ENCODE measurements around the gene PIK3R3. TPM values are rescaled to one million over a fixed set of nuclear protein-coding genes. Genes with fewer than 3 reads are reported as not detected.

PIK3R3 gene
- total RNA-seq, 1 experiment from 2014 or later, result 17.4 TPM

- CTCF ChIA-PET, result no interaction called here
- peaks cover 4% of the 10 kb centered on the region for H3K36me3 Mint-ChIP-seq (ENCODE audit: insufficient read depth, unreplicated experiment)
- intact Hi-C loops (cut with micrococcal nuclease; ENCODE audit: unreplicated experiment), result no loop called here
- H3K27ac Mint-ChIP-seq (ENCODE audit: unreplicated experiment), result no peak overlapping the region
- no peak overlapping the region for H3K4me3 Mint-ChIP-seq (ENCODE audit: low read depth, unreplicated experiment)
- no peak for TF ChIP-seq CTCF (IDR thresholded peaks at IDR 0.05; ENCODE audit: unreplicated experiment)
- H3K9me3 Mint-ChIP-seq (ENCODE audit: low read depth, unreplicated experiment), result no peaks in the 10 kb centered on the region
- no peaks in the 10 kb centered on the region for H3K27me3 Mint-ChIP-seq (ENCODE audit: unreplicated experiment)
- DNase-seq, result peak; percentile 7
- H3K4me1 Mint-ChIP-seq (ENCODE audit: low read depth, unreplicated experiment), result peaks cover 23% of the 10 kb centered on the region
- BruUV-seq (replicated peaks), result no TSS peak
Observed at GRCh38 chr1:46065405-46065804, 67.0 kb downstream of the PIK3R3 start.

DNA sequence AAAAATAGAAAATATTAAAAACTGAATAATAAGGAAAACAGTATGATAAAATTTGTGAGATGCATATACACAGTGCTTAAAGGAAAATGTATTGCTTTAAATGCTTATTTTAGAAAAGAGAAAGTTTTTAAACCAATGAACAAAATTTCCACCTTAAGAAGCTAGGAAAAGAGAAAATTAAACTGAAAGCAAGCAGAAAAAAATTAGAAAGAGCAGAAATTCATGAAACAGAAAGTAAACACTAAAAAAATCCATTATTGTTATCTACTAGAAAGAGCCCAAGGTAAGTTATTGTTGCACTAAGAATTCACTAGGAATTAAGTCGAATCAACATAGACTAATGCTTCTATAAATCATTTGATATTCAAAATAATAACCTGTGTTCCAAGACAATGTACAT, 67.7 kb downstream of the PIK3R3 start:
- Mint-ChIP-seq H3K27ac (ENCODE audit: unreplicated experiment) (no peak overlapping the region), H3K36me3 (ENCODE audit: insufficient read depth, unreplicated experiment) (peaks cover 4% of the 10 kb centered on the region), H3K9me3 (ENCODE audit: low read depth, unreplicated experiment) (no peaks in the 10 kb centered on the region), H3K4me1 (ENCODE audit: low read depth, unreplicated experiment) (peaks cover 23% of the 10 kb centered on the region), H3K27me3 (ENCODE audit: unreplicated experiment) (no peaks in the 10 kb centered on the region), H3K4me3 (ENCODE audit: low read depth, unreplicated experiment) (no peak overlapping the region)
- intact Hi-C loops (cut with micrococcal nuclease; ENCODE audit: unreplicated experiment), result no loop called here
- BruUV-seq (replicated peaks), result TSS peak; percentile 63
- no peak for TF ChIP-seq CTCF (IDR thresholded peaks at IDR 0.05; ENCODE audit: unreplicated experiment)
- CTCF ChIA-PET, result interaction anchor here (1.5 kb wide), 1 partner anchor 67 kb away, joined by 3 read pairs; the partner anchor contains the start of gene PIK3R3
- DNase-seq, result no peak

DNA sequence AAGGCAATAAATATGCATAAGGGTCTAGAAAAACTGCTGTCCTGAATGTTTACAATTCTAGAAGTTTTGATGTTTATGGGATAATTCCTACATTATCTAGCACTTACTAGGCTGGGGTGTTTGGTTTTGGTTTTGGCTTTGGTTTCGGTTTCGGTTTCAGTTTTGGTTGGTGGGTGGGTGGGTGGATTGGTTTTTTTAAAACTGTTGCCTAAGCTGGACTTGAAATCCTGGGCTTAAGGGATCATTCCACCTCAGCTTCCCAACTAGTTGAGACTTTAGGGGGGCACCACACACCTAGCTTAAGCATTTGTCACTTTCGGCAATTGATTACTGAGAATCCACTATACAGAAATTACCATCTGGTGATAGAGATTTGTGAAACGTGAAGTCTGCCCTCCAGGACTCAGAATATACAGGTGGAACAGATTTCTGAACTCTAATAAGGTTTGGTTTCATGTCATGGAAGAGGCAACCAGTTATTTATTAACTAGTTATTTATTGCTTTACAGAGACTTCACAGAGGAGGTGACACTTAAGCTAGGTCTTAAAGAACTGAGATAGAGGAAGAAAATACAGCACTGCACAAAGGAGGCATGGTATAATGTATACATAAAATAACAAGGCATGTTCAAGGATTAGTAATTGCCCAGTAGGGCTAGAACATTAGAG, 69.6 kb downstream of the PIK3R3 start:
- Mint-ChIP-seq H3K4me3 (ENCODE audit: low read depth, unreplicated experiment) (peak overlapping the region; percentile 63), H3K27ac (ENCODE audit: unreplicated experiment) (peak overlapping the region; percentile 13)
- TSS peak; percentile 92 for BruUV-seq (replicated peaks)

GRCh38 chr1:46061146-46061545, 71.3 kb downstream of the PIK3R3 start:
- CTCF ChIA-PET, result no interaction called here
- no peaks in the 10 kb centered on the region for H3K9me3 Mint-ChIP-seq (ENCODE audit: low read depth, unreplicated experiment)
- H3K27ac Mint-ChIP-seq (ENCODE audit: unreplicated experiment), result no peak overlapping the region

More for the DNA sequence above, 69.6 kb downstream of the PIK3R3 start:
- peak; percentile 22 for DNase-seq
- no peak for TF ChIP-seq CTCF (IDR thresholded peaks at IDR 0.05; ENCODE audit: unreplicated experiment)
- Mint-ChIP-seq H3K36me3 (ENCODE audit: insufficient read depth, unreplicated experiment) (peaks cover 4% of the 10 kb centered on the region), H3K4me1 (ENCODE audit: low read depth, unreplicated experiment) (peaks cover 23% of the 10 kb centered on the region), H3K9me3 (ENCODE audit: low read depth, unreplicated experiment) (no peaks in the 10 kb centered on the region), H3K27me3 (ENCODE audit: unreplicated experiment) (no peaks in the 10 kb centered on the region)
- CTCF ChIA-PET, result interaction anchor here (0.5 to 1.5 kb wide), 5 partner anchors 34 to 377 kb away, joined by 3 to 4 read pairs (median 3); partner anchors contain the start of genes GPBP1L1 and PIK3R3
- intact Hi-C loops (cut with micrococcal nuclease; ENCODE audit: unreplicated experiment), result no loop called here

More at GRCh38 chr1:46061146-46061545, 71.3 kb downstream of the PIK3R3 start:
- intact Hi-C loops (cut with micrococcal nuclease; ENCODE audit: unreplicated experiment), result no loop called here
- DNase-seq, result no peak
- Mint-ChIP-seq H3K4me1 (ENCODE audit: low read depth, unreplicated experiment) (peaks cover 23% of the 10 kb centered on the region), H3K27me3 (ENCODE audit: unreplicated experiment) (no peaks in the 10 kb centered on the region), H3K36me3 (ENCODE audit: insufficient read depth, unreplicated experiment) (peaks cover 4% of the 10 kb centered on the region), H3K4me3 (ENCODE audit: low read depth, unreplicated experiment) (no peak overlapping the region)
- BruUV-seq (replicated peaks), result no TSS peak
- TF ChIP-seq CTCF (IDR thresholded peaks at IDR 0.05; ENCODE audit: unreplicated experiment), result no peak

Measured in Calu3 (cell line).